T47D (cell line): Measurements from ENCODE around the gene COQ10A.

Experiments
- DNase-seq, 2 experiments: peaks; one replicate each; pipeline versions ENCODE4 v3.0.0 to v3.0.0-alpha.2; 2011 to 2012; ENCODE audit warnings: low read depth in 1 of 2, low spot score in 1 of 2
- JUND ChIP-seq: IDR thresholded peaks from 2 replicates; pipeline ENCODE4 v1.6.1; 2012; ENCODE audit warnings: low read depth
- in situ Hi-C: cut with HindIII; loops from 2 replicates; pipeline ENCODE4 v1.10.0; 2016; ENCODE audit warnings: low sequenced_read_pairs, low pct_unique_long_range_greater_than_20kb

Gene COQ10A

DNA sequence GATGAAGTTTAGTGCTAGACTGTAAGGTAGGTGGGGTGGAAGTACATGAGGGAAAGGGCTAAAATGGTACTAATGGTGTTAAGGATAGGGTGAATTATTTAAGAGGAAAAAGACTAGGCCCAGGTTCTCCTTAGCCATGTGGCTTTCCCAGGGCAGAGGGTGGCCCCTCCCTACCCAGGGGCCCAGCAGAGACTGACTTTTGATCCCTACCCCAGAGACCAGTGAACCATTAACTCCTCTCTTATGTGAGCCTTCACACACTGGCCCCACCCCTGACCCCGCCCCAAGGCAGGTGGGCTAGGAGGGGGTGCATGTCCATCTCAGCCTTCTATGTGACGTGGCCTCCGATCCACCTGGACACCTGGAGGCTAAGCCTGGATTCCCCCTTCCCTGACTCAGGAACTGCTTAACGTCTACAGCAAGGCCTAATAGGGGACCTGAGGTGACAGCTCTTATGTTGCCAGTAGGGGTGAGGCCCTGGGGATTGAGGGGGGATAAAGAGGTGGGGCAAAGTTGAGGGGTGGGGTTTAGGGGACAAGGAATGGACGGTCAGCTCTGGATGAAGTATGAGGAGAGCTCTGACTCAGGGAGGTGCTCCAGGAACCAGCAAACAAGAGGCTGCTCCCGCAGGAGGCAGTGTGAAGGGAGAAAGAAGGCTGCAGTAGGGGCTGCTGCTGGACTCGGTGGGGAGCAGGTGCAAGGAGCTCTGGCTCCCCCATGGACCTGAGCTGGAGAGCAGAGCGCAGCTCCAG is 36.1 kb upstream of the COQ10A start:
- no peak for DNase-seq
- in situ Hi-C loops: no loop called here
- no peak for TF ChIP-seq JUND

- in situ Hi-C loops: no loop called here
- no peak for DNase-seq
- no peak for TF ChIP-seq JUND
Measured at GRCh38 chr12:56231184-56231582, 35.6 kb upstream of the COQ10A start.

GRCh38 chr12:56234746-56235436 is 31.9 kb upstream of the COQ10A start:
- DNase-seq: no peak
- no peak for TF ChIP-seq JUND
- in situ Hi-C loops: no loop called here

DNA sequence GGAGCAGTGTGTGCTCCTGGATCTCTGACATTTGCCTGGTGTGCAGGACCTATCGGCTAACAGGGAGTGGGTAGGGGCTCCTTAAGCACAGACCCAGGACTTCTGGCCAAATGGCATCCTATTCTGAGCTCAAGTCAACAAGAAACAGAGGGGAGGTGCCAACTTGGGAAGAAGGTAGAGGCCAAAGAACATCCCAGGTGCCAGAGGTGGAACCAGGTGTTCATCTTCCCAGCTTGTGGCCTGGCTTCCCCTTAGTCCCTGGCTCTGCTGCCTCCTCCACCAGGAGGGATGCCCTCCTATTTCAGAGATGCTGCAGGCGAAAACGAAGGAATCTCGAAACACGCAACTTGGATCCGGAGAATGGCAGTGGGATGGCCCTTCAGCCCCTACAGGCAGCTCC is 30.7 kb upstream of the COQ10A start:
- no peak for DNase-seq
- TF ChIP-seq JUND: no peak
- in situ Hi-C loops: no loop called here

- DNase-seq: no peak
- in situ Hi-C loops: no loop called here
- TF ChIP-seq JUND: no peak
Measured at GRCh38 chr12:56236985-56237384, 29.8 kb upstream of the COQ10A start.

- no peak for DNase-seq
- in situ Hi-C loops: no loop called here
- no peak for TF ChIP-seq JUND
Measured at GRCh38 chr12:56237552-56237951, 29.2 kb upstream of the COQ10A start.

DNA sequence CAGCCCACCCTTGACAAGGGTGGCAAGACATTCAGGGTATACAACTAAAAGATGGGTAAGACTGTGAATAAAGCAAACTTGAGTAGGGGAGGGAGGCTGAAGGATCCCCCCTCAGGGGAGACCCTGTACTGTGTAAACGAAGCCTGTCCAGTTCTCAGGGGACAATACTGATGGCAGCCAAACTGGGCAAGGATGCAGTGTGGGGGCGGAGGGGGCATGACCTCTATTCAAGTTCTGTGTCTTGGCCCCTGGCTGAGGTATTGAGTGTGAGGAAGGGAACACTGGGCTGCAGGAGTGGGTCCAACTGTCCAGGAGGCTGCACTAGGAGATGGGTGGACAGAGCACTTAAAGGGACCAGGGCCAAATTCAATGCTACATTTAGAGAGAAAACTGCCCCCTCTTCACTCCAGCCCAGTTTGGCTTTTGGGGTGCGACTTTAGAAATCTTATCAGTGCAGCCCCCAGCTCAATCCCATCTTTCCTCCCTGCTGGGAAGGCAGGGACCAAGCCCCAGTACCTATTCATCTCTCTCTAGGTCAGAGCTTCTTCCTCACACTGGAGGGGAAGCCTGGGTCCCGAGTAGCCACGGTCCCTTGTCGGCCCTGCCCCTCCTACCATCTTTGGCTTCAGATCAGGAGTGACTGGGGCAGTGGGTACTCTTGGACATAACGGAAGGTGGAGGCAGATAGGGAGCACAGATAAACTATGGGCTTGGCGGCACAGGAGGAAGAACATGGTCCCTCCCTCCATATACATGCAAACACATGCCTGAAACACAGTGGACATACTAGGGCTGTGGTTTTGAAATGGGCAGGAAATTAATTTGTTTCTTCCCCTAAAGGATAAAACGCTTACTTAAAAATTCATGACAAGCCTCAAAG is 25.1 kb upstream of the COQ10A start:
- DNase-seq: no peak
- in situ Hi-C loops: no loop called here
- no peak for TF ChIP-seq JUND

DNA sequence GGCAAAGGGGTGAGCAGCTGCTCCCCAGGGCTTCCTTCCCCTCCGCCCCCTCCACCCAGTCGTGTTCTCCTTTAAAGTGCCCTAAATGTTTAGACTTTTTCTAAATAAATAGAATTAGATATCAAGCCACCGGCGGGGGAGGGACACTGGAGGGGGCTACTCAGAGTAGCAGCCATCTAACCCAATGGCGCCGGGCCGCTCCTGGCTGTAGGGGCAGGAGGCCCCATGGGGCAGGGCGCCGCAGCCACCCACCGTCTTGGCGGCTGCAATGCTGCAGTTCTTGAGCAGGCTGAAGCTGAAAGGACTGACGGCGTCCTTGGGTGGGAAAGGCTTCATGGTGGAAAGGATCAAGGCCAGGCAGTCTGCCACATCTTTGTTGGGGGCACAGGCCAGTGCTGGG is 23.8 kb upstream of the COQ10A start:
- in situ Hi-C loops: no loop called here
- no peak for DNase-seq
- TF ChIP-seq JUND: no peak

- TF ChIP-seq JUND: no peak
- in situ Hi-C loops: no loop called here
- DNase-seq: no peak
Measured at GRCh38 chr12:56243731-56244181, 23.0 kb upstream of the COQ10A start.

- no peak for TF ChIP-seq JUND
- no peak for DNase-seq
- in situ Hi-C loops: no loop called here
Measured at GRCh38 chr12:56244494-56244893, 22.2 kb upstream of the COQ10A start.

GRCh38 chr12:56247923-56248322 is 18.8 kb upstream of the COQ10A start:
- DNase-seq: no peak
- in situ Hi-C loops: no loop called here
- TF ChIP-seq JUND: no peak

DNA sequence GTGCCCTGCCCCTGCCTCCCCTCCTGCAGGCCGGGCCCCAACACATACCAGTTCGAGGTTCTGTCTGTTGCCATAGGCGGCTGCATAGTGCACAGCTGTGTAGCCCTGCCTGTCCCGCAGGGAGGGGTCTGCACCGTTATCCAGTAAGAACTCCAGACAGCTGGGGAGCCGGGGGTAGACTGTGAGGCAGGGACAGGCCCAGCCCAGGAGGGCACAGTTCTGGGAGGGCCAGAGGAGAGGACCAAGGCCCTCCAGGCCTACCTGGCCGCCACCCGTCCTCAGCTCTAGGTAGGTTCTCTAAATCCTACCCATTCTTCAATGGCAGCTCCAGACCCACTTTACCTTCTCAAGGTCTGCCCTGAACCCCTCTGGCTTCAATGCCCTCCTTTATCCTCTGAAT is 18.0 kb upstream of the COQ10A start:
- DNase-seq: no peak
- no peak for TF ChIP-seq JUND
- in situ Hi-C loops: no loop called here

GRCh38 chr12:56252649-56253048 is 14.1 kb upstream of the COQ10A start:
- in situ Hi-C loops: no loop called here
- no peak for TF ChIP-seq JUND
- DNase-seq: no peak
